H1 (cell line): ENCODE results near the gene EPHB1. TPM values are rescaled to one million over a fixed set of nuclear protein-coding genes. Genes with fewer than 3 reads are reported as not detected.

Experiments
- CTCF ChIA-PET: fragments of 300-600 bp; sonication (Branson Sonifier 250); formaldehyde crosslinking; loops from one replicate; lab custom pipeline; 2021; ENCODE audit not compliant: partially characterized antibody; lab: Charles Lee
- POLR2A ChIA-PET: fragments of 300-600 bp; sonication (Branson Sonifier 250); formaldehyde crosslinking; loops from one replicate; lab custom pipeline; 2021; ENCODE audit warnings: inconsistent platforms; ENCODE audit not compliant: partially characterized antibody; lab: Charles Lee
- DNase-seq, 2 experiments: peaks; one replicate each; pipeline versions ENCODE4 v3.0.0 to v3.0.0-alpha.2; 2010 to 2022; ENCODE audit warnings: low spot score in 2 of 2, low read depth in 1 of 2, mixed read lengths in 1 of 2
- FAIRE-seq: peaks from 2 replicates; lab custom pipeline; 2011; peaks lifted over from hg19 to GRCh38; lab: Jason Lieb, UNC
- H2AFZ ChIP-seq: 2 replicates; pipeline ENCODE4 v1.8.1; 2012; ENCODE audit warnings: low read length, inconsistent platforms
- H2AK5ac ChIP-seq: 2 replicates; pipeline ENCODE4 v1.6.1; 2013; ENCODE audit warnings: low read depth, low read length
- H2BK120ac ChIP-seq: replicated peaks from 2 replicates; pipeline ENCODE3; 2013; ENCODE audit warnings: low read depth, low read length, inconsistent platforms
- H2BK12ac ChIP-seq: 2 replicates; pipeline ENCODE4 v1.6.1; 2013; ENCODE audit warnings: low read depth, low read length
- H2BK15ac ChIP-seq: 2 replicates; pipeline ENCODE4 v1.6.1; 2013; ENCODE audit warnings: low read length
- H2BK20ac ChIP-seq: 2 replicates; pipeline ENCODE4 v1.6.1; 2013; ENCODE audit warnings: low read length
- H2BK5ac ChIP-seq: 2 replicates; pipeline ENCODE4 v1.6.1; 2013; ENCODE audit warnings: low read depth, low read length
- H3K14ac ChIP-seq: 2 replicates; pipeline ENCODE4 v1.6.1; 2013; ENCODE audit warnings: inconsistent platforms; ENCODE audit not compliant: insufficient read length
- H3K18ac ChIP-seq: 2 replicates; pipeline ENCODE4 v1.6.1; 2013; ENCODE audit warnings: low read length; ENCODE audit errors: extremely low read depth
- H3K23ac ChIP-seq: 2 replicates; pipeline ENCODE4 v1.6.1; 2013; ENCODE audit warnings: inconsistent platforms; ENCODE audit not compliant: insufficient read length
- H3K23me2 ChIP-seq: 2 replicates; pipeline ENCODE4 v1.6.1; 2013; ENCODE audit warnings: low read depth, low read length
- H3K27ac ChIP-seq: 2 replicates; pipeline ENCODE4 v1.6.1; 2011; ENCODE audit warnings: low read depth, low read length, inconsistent platforms
- H3K27me3 ChIP-seq, 4 experiments: replicated peaks in 1 of 4; 1 replicate in 1 of 4; 2 replicates in 3 of 4; pipeline versions ENCODE4 v1.6.1 to v1.8.1; 2011 to 2013; ENCODE audit warnings: low read length in 3 of 4, mild to moderate bottlenecking in 3 of 4, inconsistent platforms in 2 of 4, mixed read lengths in 2 of 4, moderate library complexity in 1 of 4; ENCODE audit not compliant: control insufficient read depth in 3 of 4, insufficient read depth in 3 of 4; ENCODE audit errors: extremely low read depth in 1 of 4
- H3K36me3 ChIP-seq, 4 experiments: 2 replicates each; pipeline versions ENCODE4 v1.6.1 to v1.8.1; 2011 to 2013; ENCODE audit warnings: mild to moderate bottlenecking in 4 of 4, low read length in 3 of 4, moderate library complexity in 2 of 4, control low read depth in 1 of 4, inconsistent platforms in 1 of 4; ENCODE audit not compliant: insufficient read depth in 4 of 4, control insufficient read depth in 2 of 4
- H3K4ac ChIP-seq: replicated peaks from 2 replicates; pipeline ENCODE3; 2013; ENCODE audit warnings: low read length, low read depth, mixed read lengths, inconsistent platforms; ENCODE audit not compliant: insufficient read length
- H3K4me1 ChIP-seq, 4 experiments: replicated peaks in 1 of 4; 1 replicate in 1 of 4; 2 replicates in 3 of 4; pipeline versions ENCODE4 v1.6.1 to v1.8.1; 2011 to 2013; ENCODE audit warnings: low read length in 3 of 4, inconsistent platforms in 2 of 4, mixed read lengths in 1 of 4; ENCODE audit not compliant: insufficient read depth in 4 of 4, control insufficient read depth in 3 of 4
- H3K4me2 ChIP-seq, 2 experiments: 2 replicates each; pipeline versions ENCODE4 v1.6.1 to v1.8.1; 2011 to 2013; ENCODE audit warnings: low read depth in 2 of 2, low read length in 2 of 2, control low read depth in 1 of 2, inconsistent platforms in 1 of 2, mild to moderate bottlenecking in 1 of 2; ENCODE audit not compliant: insufficient read depth in 1 of 2
- H3K4me3 ChIP-seq, 4 experiments: fragments of 200-600, 300-600 bp in 1 of 4; sonication (generic), shearing (Covaris generic), sonication (Bioruptor Twin) in 1 of 4; 2 replicates each; pipeline versions ENCODE4 v1.5.1 to v1.8.1; 2011 to 2016; ENCODE audit warnings: low read length in 4 of 4, low read depth in 3 of 4, control low read depth in 2 of 4, inconsistent platforms in 2 of 4, mild to moderate bottlenecking in 2 of 4, mixed read lengths in 1 of 4, moderate library complexity in 1 of 4; ENCODE audit not compliant: insufficient read depth in 2 of 4; ENCODE audit errors: extremely low read depth in 1 of 4
- H3K56ac ChIP-seq: replicated peaks from 2 replicates; pipeline ENCODE3; 2013; ENCODE audit warnings: low read depth, mild to moderate bottlenecking, mixed read lengths, low read length, inconsistent platforms; ENCODE audit not compliant: insufficient read length
- H3K79me1 ChIP-seq: 2 replicates; pipeline ENCODE4 v1.6.1; 2013; ENCODE audit warnings: low read depth, low read length, control low read depth
- H3K79me2 ChIP-seq, 2 experiments: 2 replicates each; pipeline versions ENCODE4 v1.6.1 to v1.8.1; 2012 to 2013; ENCODE audit warnings: low read length in 2 of 2, mild to moderate bottlenecking in 2 of 2, inconsistent platforms in 1 of 2; ENCODE audit not compliant: insufficient read depth in 2 of 2, control insufficient read depth in 1 of 2
- H3K9ac ChIP-seq, 4 experiments: replicated peaks in 1 of 4; 1 replicate in 1 of 4; 2 replicates in 3 of 4; pipeline versions ENCODE4 v1.6.1 to v1.8.1; 2011 to 2013; ENCODE audit warnings: low read depth in 3 of 4, low read length in 3 of 4, control low read depth in 2 of 4, mild to moderate bottlenecking in 2 of 4, moderate library complexity in 2 of 4, inconsistent platforms in 1 of 4; ENCODE audit errors: extremely low read depth in 1 of 4
- H3K9me3 ChIP-seq, 2 experiments: 2 replicates each; pipeline versions ENCODE4 v1.6.1 to v1.8.1; 2012 to 2013; ENCODE audit warnings: mild to moderate bottlenecking in 2 of 2, moderate library complexity in 2 of 2, control low read depth in 1 of 2, inconsistent platforms in 1 of 2, low read depth in 1 of 2, low read length in 1 of 2, mixed read lengths in 1 of 2; ENCODE audit not compliant: insufficient read depth in 2 of 2
- H4K20me1 ChIP-seq, 2 experiments: replicated peaks in 1 of 2; 2 replicates each; pipeline versions ENCODE3 to v1.8.1; 2011 to 2013; ENCODE audit warnings: inconsistent platforms in 2 of 2, low read length in 2 of 2, mild to moderate bottlenecking in 1 of 2; ENCODE audit not compliant: insufficient read depth in 2 of 2, control insufficient read depth in 1 of 2
- H4K5ac ChIP-seq: 2 replicates; pipeline ENCODE4 v1.6.1; 2013; ENCODE audit warnings: low read length, low read depth, mixed read lengths, inconsistent platforms; ENCODE audit not compliant: insufficient read length
- H4K8ac ChIP-seq: 2 replicates; pipeline ENCODE4 v1.8.0; 2013; ENCODE audit warnings: mild to moderate bottlenecking, moderate library complexity, low read length, inconsistent platforms; ENCODE audit not compliant: insufficient read depth; ENCODE audit errors: extremely low read depth
- H4K91ac ChIP-seq: replicated peaks from 2 replicates; pipeline ENCODE3; 2013; ENCODE audit warnings: low read length, mixed read lengths, inconsistent platforms; ENCODE audit not compliant: insufficient read length
- JUN ChIP-seq: IDR thresholded peaks from 2 replicates; pipeline ENCODE4 v1.6.1; 2011; ENCODE audit warnings: low read depth, mild to moderate bottlenecking, improper control_type of control experiment, low read length
- SP1 ChIP-seq: IDR thresholded peaks from 2 replicates; pipeline ENCODE4 v1.6.1; 2011; ENCODE audit warnings: low read depth, low read length
- WGBS, 2 experiments: shearing (Covaris generic) in 1 of 2; methylation state at CpG; one replicate each; pipeline versions ENCODE4 v1.1.6 to v1.1.7; 2013 to 2015; ENCODE audit warnings: low lambda C conversion rate in 2 of 2, mixed read lengths in 2 of 2, inconsistent platforms in 1 of 2, low coverage in 1 of 2, missing lambda C conversion rate in 1 of 2; ENCODE audit not compliant: insufficient replicate concordance in 2 of 2, insufficient coverage in 1 of 2, insufficient read length in 1 of 2; ENCODE audit errors: extremely low coverage in 1 of 2, missing lambda C conversion rate in 1 of 2; 5-methylcytosine and 5-hydroxymethylcytosine counted together
- polyA plus RNA-seq, 7 experiments: library from polyadenylated mRNA; depleted of rRNA in 3 of 7; stranded (reverse) in 5 of 7; unstranded in 2 of 7; fragments of >200 nt in 5 of 7; fragments of 200-250 nt in 2 of 7; gene quantifications; 1 replicate in 5 of 7; 2 replicates in 1 of 7; 4 replicates in 1 of 7; pipeline versions ENCODE4 v1.2.1 to v1.2.3, GENCODE V29; 2011 to 2013; ENCODE audit warnings: missing spikeins in 2 of 7, mixed read lengths in 2 of 7
- total RNA-seq: library from RNA; stranded (reverse); fragmentation: NEBNext Ultra II Directional; extraction: Animal tissue kit (Norgen Biotek cat#: 25700); gene quantifications from 2 replicates; pipeline ENCODE4 v1.2.1, GENCODE V29; 2021

The EPHB1 gene
- total and polyA plus RNA-seq, 2 of the 8 experiments (the other 6 are each of a cell fraction or from before 2014, with no cell fraction given): 3.5 to 5.9 TPM

GRCh38 chr3:134992180-134992579 lies 197.1 kb downstream of the EPHB1 start:
- no peaks in the 10 kb centered on the region for H3K9me3 ChIP-seq
- H3K36me3 ChIP-seq: no peaks in the 10 kb centered on the region
- no peak overlapping the region for H2AFZ ChIP-seq
- H2AK5ac ChIP-seq: no peak overlapping the region
- H4K8ac ChIP-seq: no peak overlapping the region
- no peak for TF ChIP-seq SP1
- no peak for TF ChIP-seq JUN
- no peak overlapping the region for H3K27ac ChIP-seq
- H3K9ac ChIP-seq: no peak overlapping the region
- no peak overlapping the region for H4K5ac ChIP-seq
- CTCF ChIA-PET: interaction anchor here (0.7 to 1.0 kb wide), 2 partner anchors 90 to 107 kb away, joined by 3 read pairs; no protein-coding TSS in a partner anchor
- FAIRE-seq (no peak), DNase-seq (no peak)
- no peak overlapping the region for H2BK120ac ChIP-seq
- 0 out of 2 replicates have a peak overlapping the region, but pooled peaks have one; percentile 53 for H2BK20ac ChIP-seq
- H3K14ac ChIP-seq: no peak overlapping the region
- peaks cover 2 to 15% (median 13%) of the 10 kb centered on the region in 4 experiments for H3K4me1 ChIP-seq
- H2BK5ac ChIP-seq: no peak overlapping the region
- no peak overlapping the region for H4K91ac ChIP-seq
- H3K27me3 ChIP-seq: no peaks in the 10 kb centered on the region
- H3K4me3 ChIP-seq: no peak overlapping the region
- no peak overlapping the region for H3K23ac ChIP-seq
- H3K79me1 ChIP-seq: no peaks in the 10 kb centered on the region
- H3K79me2 ChIP-seq: no peaks in the 10 kb centered on the region
- 86% methylated on average over 7 of the region's 7 CpGs; no CpG with 5 or more reads in 1 of the 2 experiments for WGBS, 2 experiments
- H2BK12ac ChIP-seq: peak overlapping the region; percentile 40
- peak overlapping the region; percentile 51 for H3K18ac ChIP-seq
- no peak overlapping the region for H3K4ac ChIP-seq
- H3K23me2 ChIP-seq: no peaks in the 10 kb centered on the region
- H2BK15ac ChIP-seq: peak overlapping the region; percentile 63; the same call in 1 of the 2 replicates
- POLR2A ChIA-PET: interaction anchor here (0.8 kb wide), 1 partner anchor 26 kb away, joined by 4 read pairs; no protein-coding TSS in a partner anchor
- no peaks in the 10 kb centered on the region for H4K20me1 ChIP-seq
- no peak overlapping the region for H3K56ac ChIP-seq
- H3K4me2 ChIP-seq: 0 out of 4 replicates have a peak overlapping the region, but pooled peaks have one; percentile 1 to 31
